ENCODE measurements around the gene AGBL2.

The AGBL2 gene

DNA sequence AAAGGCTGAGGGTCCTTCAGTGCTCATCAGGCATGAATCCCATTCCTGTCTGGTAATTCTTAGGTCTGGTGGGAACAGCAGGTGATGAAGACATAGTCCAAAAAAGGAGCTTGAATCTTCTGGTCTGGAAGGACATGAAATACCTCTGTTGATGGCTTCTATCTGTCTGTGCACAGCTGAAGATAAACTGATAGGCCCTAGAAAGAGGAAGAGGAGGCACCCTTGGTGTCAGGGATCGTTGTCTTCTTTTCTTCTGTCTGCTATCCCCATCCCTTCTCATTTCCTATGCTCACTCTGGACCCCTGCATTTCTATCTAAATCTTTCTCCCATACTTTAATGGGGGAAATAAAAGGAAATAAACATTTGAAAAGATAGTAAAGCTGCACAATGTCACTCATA lies 9.4 kb downstream of the AGBL2 start:
- H3K23ac ChIP-seq (ENCODE audit: low read length in 2 of 2) = no peak overlapping the region
- DNase-seq = no peak
- no peak overlapping the region for H4K91ac ChIP-seq (ENCODE audit: low read length)
- no peak overlapping the region for H2AK5ac ChIP-seq (ENCODE audit: low read length, severe bottlenecking)
- H2BK5ac ChIP-seq (ENCODE audit: low read depth, low read length, poor library complexity, severe bottlenecking) = no peak overlapping the region
- no peak overlapping the region for H2BK120ac ChIP-seq (ENCODE audit: low read depth, low read length)
- no peaks in the 10 kb centered on the region for H3K27me3 ChIP-seq (ENCODE audit: control insufficient read depth in 1 of 2, insufficient read depth in 1 of 2, low read length in 2 of 2)
- H3K36me3 ChIP-seq (ENCODE audit: control insufficient read depth in 1 of 2, insufficient read depth in 2 of 2, low read depth in 1 of 2, low read length in 2 of 2) = no peaks in the 10 kb centered on the region
- no peaks in the 10 kb centered on the region for H3K9me3 ChIP-seq (ENCODE audit: control insufficient read depth, low read length)
- no peaks in the 10 kb centered on the region for H3K79me1 ChIP-seq (replicated peaks; ENCODE audit: low read length, poor library complexity, severe bottlenecking)
- no peak overlapping the region for H3K14ac ChIP-seq (ENCODE audit: low read length in 2 of 2)
- H3K4me2 ChIP-seq (ENCODE audit: low read length, poor library complexity, severe bottlenecking) = no peak overlapping the region
- no peak overlapping the region for H3K9ac ChIP-seq (ENCODE audit: low read length)
- no peak overlapping the region for H4K8ac ChIP-seq (ENCODE audit: low read length)
- H3K4me3 ChIP-seq (ENCODE audit: insufficient read depth in 1 of 2, low read depth in 1 of 2, low read length in 2 of 2) = no peak overlapping the region
- no CpG with 5 or more reads among the region's 1 CpG for WGBS
- H2BK12ac ChIP-seq (ENCODE audit: low read length in 2 of 2) = no peak overlapping the region
- no peak overlapping the region for H3K18ac ChIP-seq (ENCODE audit: low read depth in 1 of 2, low read length in 2 of 2)
- H3K27ac ChIP-seq (ENCODE audit: low read length, poor library complexity, severe bottlenecking) = no peak overlapping the region
- H3K4me1 ChIP-seq (ENCODE audit: control insufficient read depth, insufficient read depth, low read depth, low read length) = no peaks in the 10 kb centered on the region
- no peak overlapping the region for H2AFZ ChIP-seq (ENCODE audit: low read depth, low read length)
- no peak overlapping the region for H2BK15ac ChIP-seq (ENCODE audit: low read depth, poor library complexity, severe bottlenecking)
- no peak overlapping the region for H3K4ac ChIP-seq (ENCODE audit: low read depth in 1 of 2, low read length in 2 of 2)

DNA sequence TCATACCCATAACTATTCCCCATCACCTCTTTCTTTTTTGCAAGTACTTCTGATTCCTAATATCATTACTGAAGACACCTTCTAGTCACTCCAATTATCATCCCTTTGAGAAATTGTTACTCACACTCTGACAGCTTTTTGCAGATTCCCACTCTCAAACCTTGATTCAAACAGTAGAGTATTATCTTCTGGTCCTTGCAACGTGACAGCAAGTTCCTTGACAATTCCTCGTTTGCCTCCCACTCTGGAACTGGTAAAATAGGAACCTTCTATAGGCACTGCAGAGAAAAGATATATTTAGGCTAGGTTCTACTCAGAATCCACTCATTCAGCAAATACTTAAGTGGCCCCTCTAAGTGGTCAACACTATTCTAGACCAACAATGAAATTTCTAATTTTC lies 23.2 kb downstream of the AGBL2 start:
- no peak overlapping the region for H2BK120ac ChIP-seq (ENCODE audit: low read depth, low read length)
- 62% methylated on average over 2 of the region's 2 CpGs for WGBS
- no peak overlapping the region for H2BK12ac ChIP-seq (ENCODE audit: low read length in 2 of 2)
- no peak overlapping the region for H3K4ac ChIP-seq (ENCODE audit: low read depth in 1 of 2, low read length in 2 of 2)
- no peak overlapping the region for H2BK15ac ChIP-seq (ENCODE audit: low read depth, poor library complexity, severe bottlenecking)
- H3K36me3 ChIP-seq (ENCODE audit: control insufficient read depth in 1 of 2, insufficient read depth in 2 of 2, low read depth in 1 of 2, low read length in 2 of 2) = no peaks in the 10 kb centered on the region
- H2BK5ac ChIP-seq (ENCODE audit: low read depth, low read length, poor library complexity, severe bottlenecking) = no peak overlapping the region
- no peak overlapping the region for H4K91ac ChIP-seq (ENCODE audit: low read length)
- DNase-seq = no peak
- H3K23ac ChIP-seq (ENCODE audit: low read length in 2 of 2) = no peak overlapping the region
- no peaks in the 10 kb centered on the region for H3K27me3 ChIP-seq (ENCODE audit: control insufficient read depth in 1 of 2, insufficient read depth in 1 of 2, low read length in 2 of 2)
- H3K4me3 ChIP-seq (ENCODE audit: insufficient read depth in 1 of 2, low read depth in 1 of 2, low read length in 2 of 2) = no peak overlapping the region
- H4K8ac ChIP-seq (ENCODE audit: low read length) = no peak overlapping the region
- no peaks in the 10 kb centered on the region for H3K4me1 ChIP-seq (ENCODE audit: control insufficient read depth, insufficient read depth, low read depth, low read length)
- no peak overlapping the region for H3K14ac ChIP-seq (ENCODE audit: low read length in 2 of 2)
- H3K9me3 ChIP-seq (ENCODE audit: control insufficient read depth, low read length) = no peaks in the 10 kb centered on the region
- no peak overlapping the region for H3K27ac ChIP-seq (ENCODE audit: low read length, poor library complexity, severe bottlenecking)
- H3K9ac ChIP-seq (ENCODE audit: low read length) = no peak overlapping the region
- no peak overlapping the region for H2AFZ ChIP-seq (ENCODE audit: low read depth, low read length)
- no peaks in the 10 kb centered on the region for H3K79me1 ChIP-seq (replicated peaks; ENCODE audit: low read length, poor library complexity, severe bottlenecking)
- no peak overlapping the region for H2AK5ac ChIP-seq (ENCODE audit: low read length, severe bottlenecking)
- no peak overlapping the region for H3K4me2 ChIP-seq (ENCODE audit: low read length, poor library complexity, severe bottlenecking)
- H3K18ac ChIP-seq (ENCODE audit: low read depth in 1 of 2, low read length in 2 of 2) = no peak overlapping the region

DNA sequence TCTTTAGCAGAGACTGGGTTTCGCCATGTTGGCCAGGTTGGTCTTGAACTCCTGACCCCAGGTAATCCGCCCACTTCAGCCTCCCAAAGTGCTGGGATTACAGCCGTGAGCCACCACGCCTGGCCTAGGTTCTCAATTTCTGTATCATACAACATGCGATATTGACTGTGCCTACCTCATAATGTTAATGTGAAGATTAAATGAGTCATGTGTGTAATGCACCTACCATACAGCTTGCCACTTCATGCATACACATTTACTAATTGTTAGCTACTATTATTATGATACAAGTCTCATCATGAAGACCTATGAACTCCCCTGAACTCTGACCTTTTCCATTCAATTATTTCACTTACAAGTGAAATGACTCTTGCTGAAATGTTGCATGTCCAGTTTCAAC lies 25.7 kb downstream of the AGBL2 start:
- no peak overlapping the region for H2AFZ ChIP-seq (ENCODE audit: low read depth, low read length)

DNA sequence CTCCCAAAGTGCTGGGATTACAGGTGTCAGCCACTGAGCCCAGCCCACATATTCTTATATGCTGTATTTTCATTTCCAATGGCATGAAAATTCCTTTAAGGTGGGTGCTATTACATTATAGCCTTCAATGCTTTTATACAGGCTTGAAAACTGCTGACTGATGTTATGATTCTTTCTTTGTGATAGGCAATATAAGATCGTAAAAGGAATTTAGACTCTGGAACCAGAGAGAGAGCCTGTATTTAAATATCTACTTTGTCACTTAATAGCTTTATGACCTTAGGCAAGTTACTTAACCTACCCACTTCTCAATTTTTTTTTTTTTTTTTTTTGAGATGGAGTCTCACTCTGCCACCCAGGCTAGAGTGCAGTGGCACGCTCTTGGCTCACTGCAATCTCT lies 26.2 kb downstream of the AGBL2 start:
- no peaks in the 10 kb centered on the region for H3K27me3 ChIP-seq (ENCODE audit: control insufficient read depth in 1 of 2, insufficient read depth in 1 of 2, low read length in 2 of 2)
- no peak overlapping the region for H3K4me2 ChIP-seq (ENCODE audit: low read length, poor library complexity, severe bottlenecking)
- H2BK12ac ChIP-seq (ENCODE audit: low read length in 2 of 2) = no peak overlapping the region
- H3K79me1 ChIP-seq (replicated peaks; ENCODE audit: low read length, poor library complexity, severe bottlenecking) = no peaks in the 10 kb centered on the region
- WGBS = 90% methylated on average over 1 of the region's 2 CpGs
- no peak overlapping the region for H3K4me3 ChIP-seq (ENCODE audit: insufficient read depth in 1 of 2, low read depth in 1 of 2, low read length in 2 of 2)
- H3K27ac ChIP-seq (ENCODE audit: low read length, poor library complexity, severe bottlenecking) = no peak overlapping the region
- no peak overlapping the region for H2BK5ac ChIP-seq (ENCODE audit: low read depth, low read length, poor library complexity, severe bottlenecking)
- H3K14ac ChIP-seq (ENCODE audit: low read length in 2 of 2) = no peak overlapping the region
- no peaks in the 10 kb centered on the region for H3K9me3 ChIP-seq (ENCODE audit: control insufficient read depth, low read length)
- H2AK5ac ChIP-seq (ENCODE audit: low read length, severe bottlenecking) = no peak overlapping the region
- no peaks in the 10 kb centered on the region for H3K4me1 ChIP-seq (ENCODE audit: control insufficient read depth, insufficient read depth, low read depth, low read length)
- H3K4ac ChIP-seq (ENCODE audit: low read depth in 1 of 2, low read length in 2 of 2) = no peak overlapping the region
- no peak overlapping the region for H2AFZ ChIP-seq (ENCODE audit: low read depth, low read length)
- DNase-seq = no peak
- no peak overlapping the region for H2BK120ac ChIP-seq (ENCODE audit: low read depth, low read length)
- H2BK15ac ChIP-seq (ENCODE audit: low read depth, poor library complexity, severe bottlenecking) = no peak overlapping the region
- H4K91ac ChIP-seq (ENCODE audit: low read length) = no peak overlapping the region
- no peak overlapping the region for H3K23ac ChIP-seq (ENCODE audit: low read length in 2 of 2)
- no peak overlapping the region for H3K18ac ChIP-seq (ENCODE audit: low read depth in 1 of 2, low read length in 2 of 2)
- no peaks in the 10 kb centered on the region for H3K36me3 ChIP-seq (ENCODE audit: control insufficient read depth in 1 of 2, insufficient read depth in 2 of 2, low read depth in 1 of 2, low read length in 2 of 2)
- no peak overlapping the region for H4K8ac ChIP-seq (ENCODE audit: low read length)
- H3K9ac ChIP-seq (ENCODE audit: low read length) = no peak overlapping the region

More for the DNA sequence above, 25.7 kb downstream of the AGBL2 start:
- Histone ChIP-seq H2BK120ac (ENCODE audit: low read depth, low read length) (no peak overlapping the region), H3K36me3 (ENCODE audit: control insufficient read depth in 1 of 2, insufficient read depth in 2 of 2, low read depth in 1 of 2, low read length in 2 of 2) (no peaks in the 10 kb centered on the region), H3K9me3 (ENCODE audit: control insufficient read depth, low read length) (no peaks in the 10 kb centered on the region), H3K27me3 (ENCODE audit: control insufficient read depth in 1 of 2, insufficient read depth in 1 of 2, low read length in 2 of 2) (no peaks in the 10 kb centered on the region), H2BK5ac (ENCODE audit: low read depth, low read length, poor library complexity, severe bottlenecking) (no peak overlapping the region), H3K4me1 (ENCODE audit: control insufficient read depth, insufficient read depth, low read depth, low read length) (no peaks in the 10 kb centered on the region), H3K79me1 (replicated peaks; ENCODE audit: low read length, poor library complexity, severe bottlenecking) (no peaks in the 10 kb centered on the region), H3K23ac (ENCODE audit: low read length in 2 of 2) (no peak overlapping the region), H3K4me3 (ENCODE audit: insufficient read depth in 1 of 2, low read depth in 1 of 2, low read length in 2 of 2) (no peak overlapping the region), H3K4ac (ENCODE audit: low read depth in 1 of 2, low read length in 2 of 2) (no peak overlapping the region), H4K91ac (ENCODE audit: low read length) (no peak overlapping the region), H3K27ac (ENCODE audit: low read length, poor library complexity, severe bottlenecking) (no peak overlapping the region), H2AK5ac (ENCODE audit: low read length, severe bottlenecking) (no peak overlapping the region), H4K8ac (ENCODE audit: low read length) (no peak overlapping the region), H3K9ac (ENCODE audit: low read length) (no peak overlapping the region), H3K18ac (ENCODE audit: low read depth in 1 of 2, low read length in 2 of 2) (no peak overlapping the region), H2BK12ac (ENCODE audit: low read length in 2 of 2) (no peak overlapping the region), H3K14ac (ENCODE audit: low read length in 2 of 2) (no peak overlapping the region), H3K4me2 (ENCODE audit: low read length, poor library complexity, severe bottlenecking) (no peak overlapping the region), H2BK15ac (ENCODE audit: low read depth, poor library complexity, severe bottlenecking) (no peak overlapping the region)
- 95% methylated on average over 2 of the region's 5 CpGs for WGBS
- no peak for DNase-seq

All from mesenchymal stem cell (in vitro differentiated cells and primary cell).